Measurements from ENCODE around the gene GRK1. TPM values are rescaled to one million over a fixed set of nuclear protein-coding genes. Genes with fewer than 3 reads are reported as not detected.
"Not testable (repeated sequence)": the region's sequence is repeated elsewhere in the genome, so short reads cannot be mapped to it uniquely, and the experiment has no call there.

The GRK1 gene
- total RNA-seq, 1 donor from 2014 or later = not detected

DNA sequence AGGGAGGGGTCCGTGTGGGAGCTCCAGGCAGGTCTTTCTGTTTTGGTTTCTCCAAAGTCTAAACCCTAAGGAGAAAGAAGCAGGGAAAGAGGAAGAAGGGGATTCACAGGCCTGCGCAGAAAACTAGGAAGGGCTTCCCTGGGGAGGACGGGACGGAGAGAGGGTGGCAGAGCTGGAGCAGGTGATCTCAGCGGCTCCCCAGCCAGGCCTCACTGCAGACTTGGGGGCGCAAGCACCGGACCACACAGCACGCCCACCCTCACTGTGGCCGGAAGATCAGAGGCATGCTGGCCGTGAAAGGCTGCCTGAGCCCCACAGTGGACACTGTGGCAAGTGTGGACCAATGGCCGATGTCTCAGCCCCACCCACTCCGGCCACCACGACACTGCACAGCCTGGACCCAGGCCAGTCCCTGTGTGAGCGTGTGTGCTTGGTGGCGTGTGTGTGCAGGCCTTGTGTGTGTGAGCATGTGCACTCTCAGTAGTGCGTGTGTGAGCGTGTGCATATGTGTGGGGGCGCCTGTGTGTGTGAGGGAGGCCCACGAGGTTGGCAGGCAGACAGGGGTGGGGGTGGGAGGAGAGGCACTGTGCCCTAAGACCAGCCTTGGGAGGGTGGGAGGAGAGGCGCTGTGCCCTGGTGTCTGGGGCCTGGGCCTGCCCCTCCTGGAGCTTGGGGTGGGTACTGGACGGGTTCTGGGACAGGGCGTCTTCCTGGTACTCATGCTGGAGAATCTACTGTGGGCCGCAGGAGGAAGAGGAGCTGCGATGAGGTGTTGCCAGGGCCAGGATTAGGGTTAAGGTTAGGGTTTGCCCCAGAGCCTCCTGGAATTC, 76.6 kb downstream of the GRK1 start:
- no peak for DNase-seq (ENCODE audit: low read depth in 2 of 2)

DNA sequence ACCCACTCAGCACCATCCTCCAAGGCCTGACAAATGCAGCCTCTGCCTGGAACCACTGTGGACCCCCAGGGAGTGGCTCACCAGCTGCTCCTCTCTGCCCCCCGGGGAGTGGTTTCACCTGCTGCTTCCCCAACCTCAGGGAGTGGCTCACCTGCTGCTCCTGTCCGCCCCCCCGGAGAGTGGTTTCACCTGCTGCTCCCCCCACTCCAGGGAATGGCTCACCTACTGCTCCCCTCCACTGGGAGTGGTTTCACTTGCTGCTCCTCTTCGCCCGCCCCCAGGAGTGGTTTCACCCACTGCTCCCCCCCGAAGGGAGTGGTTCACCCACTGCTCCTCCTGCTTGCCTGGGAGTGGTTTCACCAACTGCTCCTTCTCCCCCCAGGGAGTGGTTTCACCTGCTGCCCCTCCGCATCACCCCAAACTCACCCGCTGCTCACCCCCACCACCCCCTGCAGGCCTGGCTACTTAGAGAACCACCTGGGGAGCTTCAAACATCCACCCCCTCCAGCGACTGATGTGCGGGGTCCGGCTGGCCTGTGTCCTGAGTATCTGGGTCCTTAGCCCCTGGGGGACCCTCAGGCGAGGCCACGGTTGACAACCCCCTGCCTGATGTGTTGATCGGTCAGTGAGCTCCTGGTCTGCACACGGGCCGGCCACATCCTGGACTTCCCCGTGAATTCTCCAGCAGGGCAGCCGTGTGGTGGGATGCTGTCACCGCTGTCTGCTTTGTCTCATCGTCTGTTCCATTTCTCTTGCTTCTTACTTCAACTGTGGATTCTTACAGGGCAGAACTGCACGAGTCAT, 77.4 kb downstream of the GRK1 start:
- DNase-seq (ENCODE audit: low read depth in 2 of 2) = no peak

- DNase-seq (ENCODE audit: low read depth in 2 of 2) = no peak
These were observed 78.0 kb downstream of the GRK1 start for GRCh38 chr13:113745059-113745458.

DNA sequence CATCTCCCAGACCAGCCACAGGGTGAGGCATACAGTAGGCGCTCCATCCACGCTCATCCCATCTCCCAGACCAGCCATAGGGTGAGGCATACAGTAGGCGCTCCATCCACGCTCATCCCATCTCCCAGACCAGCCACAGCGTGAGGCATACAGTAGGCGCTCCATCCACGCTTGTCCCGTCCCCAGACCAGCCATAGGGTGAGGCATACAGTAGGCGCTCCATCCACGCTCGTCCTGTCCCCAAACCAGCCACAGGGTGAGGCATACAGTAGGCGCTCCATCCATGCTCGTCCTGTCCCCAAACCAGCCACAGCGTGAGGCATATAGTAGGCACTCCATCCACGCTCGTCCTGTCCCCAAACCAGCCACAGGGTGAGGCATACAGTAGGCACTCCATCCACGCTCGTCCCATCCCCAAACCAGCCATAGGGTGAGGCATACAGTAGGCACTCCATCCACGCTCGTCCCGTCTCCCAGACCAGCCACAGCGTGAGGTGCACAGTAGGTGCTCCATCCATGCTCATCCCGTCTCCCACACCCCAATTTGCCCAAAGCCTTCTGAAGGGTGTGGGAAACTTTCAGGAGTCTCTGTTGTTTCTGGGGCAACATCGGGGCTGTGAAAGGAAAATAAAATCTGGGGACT, 78.6 kb downstream of the GRK1 start:
- DNase-seq (ENCODE audit: low read depth in 2 of 2) = not testable (repeated sequence)

- no peak for DNase-seq (ENCODE audit: low read depth in 2 of 2)
These were observed 79.1 kb downstream of the GRK1 start for GRCh38 chr13:113746143-113746525.

GRCh38 chr13:113746671-113747070, 79.7 kb downstream of the GRK1 start:
- no peak for DNase-seq (ENCODE audit: low read depth in 2 of 2)

GRCh38 chr13:113747291-113747833, 80.3 kb downstream of the GRK1 start:
- no peak for DNase-seq (ENCODE audit: low read depth in 2 of 2)

- DNase-seq (ENCODE audit: low read depth in 2 of 2) = no peak
These were observed 81.3 kb downstream of the GRK1 start for GRCh38 chr13:113748101-113748861.

DNA sequence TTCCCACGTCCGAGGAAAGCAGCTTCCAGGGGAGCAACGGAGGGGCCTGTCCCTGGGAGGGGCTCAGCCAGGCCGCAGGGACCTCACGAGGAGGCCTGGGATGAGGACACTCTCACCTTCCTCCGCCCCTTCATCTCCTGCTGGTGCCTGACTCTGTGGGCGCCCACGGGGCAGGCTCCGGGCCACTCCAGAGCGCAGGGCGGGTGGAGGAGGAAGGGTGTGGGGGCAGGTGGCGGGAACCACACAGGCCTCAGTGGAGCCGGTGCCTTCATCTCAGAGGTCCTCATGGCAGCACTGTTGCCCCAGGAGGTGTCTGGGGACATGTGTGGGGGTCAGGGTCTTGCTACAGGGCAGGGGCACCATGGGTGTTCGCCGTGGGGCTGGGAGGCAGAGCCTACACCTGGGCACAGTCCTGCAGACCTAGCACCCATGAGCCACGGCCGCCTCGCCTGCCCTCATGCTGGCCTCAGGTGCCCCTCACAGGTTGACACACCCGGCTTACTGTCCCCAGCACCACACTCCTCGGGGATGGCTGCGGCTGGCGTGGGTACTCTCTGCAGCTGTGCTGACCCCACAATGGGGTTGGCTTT, 81.9 kb downstream of the GRK1 start:
- DNase-seq (ENCODE audit: low read depth in 2 of 2) = no peak

- no peak for DNase-seq (ENCODE audit: low read depth in 2 of 2)
These were observed 82.5 kb downstream of the GRK1 start for GRCh38 chr13:113749507-113749906.

GRCh38 chr13:113749967-113750366, 82.9 kb downstream of the GRK1 start:
- no peak for DNase-seq (ENCODE audit: low read depth in 2 of 2)

- no peak for DNase-seq (ENCODE audit: low read depth in 2 of 2)
These were observed 83.8 kb downstream of the GRK1 start for GRCh38 chr13:113750554-113751399.

GRCh38 chr13:113751491-113751890, 84.5 kb downstream of the GRK1 start:
- no peak for DNase-seq (ENCODE audit: low read depth in 2 of 2)

GRCh38 chr13:113752211-113752986, 85.4 kb downstream of the GRK1 start:
- DNase-seq (ENCODE audit: low read depth in 2 of 2) = not testable (repeated sequence)

DNA sequence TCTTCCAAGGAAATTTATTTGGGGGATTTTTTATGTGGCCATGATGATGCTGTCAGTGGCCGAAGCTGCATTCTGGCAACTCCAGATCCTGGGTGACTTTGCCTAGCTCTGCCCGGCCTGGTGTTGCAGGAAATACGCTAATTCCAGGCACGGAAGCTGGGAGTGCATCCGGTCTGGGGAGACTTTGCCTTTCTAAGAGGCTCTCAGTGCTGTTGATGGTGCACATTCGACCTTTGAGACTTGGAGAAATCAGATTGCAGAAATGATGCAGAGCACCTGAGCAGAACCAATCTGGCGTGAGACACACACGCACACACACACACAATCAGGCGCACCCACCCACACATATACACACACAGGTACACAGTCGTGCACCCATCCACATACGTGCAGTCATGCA, 86.2 kb downstream of the GRK1 start:
- no peak for DNase-seq (ENCODE audit: low read depth in 2 of 2)

GRCh38 chr13:113754242-113754641, 87.2 kb downstream of the GRK1 start:
- DNase-seq (ENCODE audit: low read depth in 2 of 2) = no peak

GRCh38 chr13:113754691-113755090, 87.7 kb downstream of the GRK1 start:
- DNase-seq (ENCODE audit: low read depth in 2 of 2) = no peak

DNA sequence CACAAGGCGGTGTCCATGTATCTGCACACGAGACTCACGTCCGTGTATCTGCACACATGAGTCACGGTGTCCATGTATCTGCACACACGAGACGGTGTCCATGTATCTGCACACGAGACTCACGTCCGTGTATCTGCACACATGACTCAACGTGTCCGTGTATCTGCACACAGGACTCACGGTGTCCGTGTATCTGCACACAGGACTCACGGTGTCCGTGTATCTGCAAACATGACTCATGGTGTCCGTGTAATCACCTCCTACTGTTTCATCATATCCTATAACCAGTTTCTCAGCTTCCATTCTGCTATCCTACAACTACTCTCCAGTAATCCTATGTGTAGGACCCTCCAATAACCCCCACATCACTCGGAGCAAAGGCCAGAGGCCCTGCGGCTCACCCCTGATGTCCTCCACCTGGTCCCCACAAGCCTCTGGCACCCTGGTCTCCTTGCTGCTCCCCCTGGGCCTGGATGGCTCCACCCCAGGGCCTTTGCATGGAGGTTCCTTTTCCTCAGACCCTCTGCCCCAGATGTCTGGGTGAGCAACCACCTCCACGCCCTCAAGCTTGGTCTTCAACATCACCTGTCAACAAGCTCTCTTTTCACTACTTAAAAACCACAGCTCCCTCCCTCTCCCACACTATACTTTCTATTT, 89.5 kb downstream of the GRK1 start:
- DNase-seq (ENCODE audit: low read depth in 2 of 2) = no peak

All from dermis microvascular lymphatic vessel endothelial cell (primary cell).